ENCODE results near the gene DBNDD2.

Gene DBNDD2

GRCh38 chr20:45387274-45387673 is 20.8 kb upstream of the DBNDD2 start:
- no peak for DNase-seq

GRCh38 chr20:45390931-45391330 is 17.2 kb upstream of the DBNDD2 start:
- no peak for DNase-seq

GRCh38 chr20:45391559-45391958 is 16.5 kb upstream of the DBNDD2 start:
- no peak for DNase-seq

GRCh38 chr20:45392733-45393132 is 15.4 kb upstream of the DBNDD2 start:
- DNase-seq, result no peak

- DNase-seq, result no peak
Observed at GRCh38 chr20:45394221-45395113, 13.6 kb upstream of the DBNDD2 start.

GRCh38 chr20:45395114-45395415 is 13.0 kb upstream of the DBNDD2 start:
- no peak for DNase-seq

- DNase-seq, result no peak
Observed at GRCh38 chr20:45399018-45399417, 9.1 kb upstream of the DBNDD2 start.

- no peak for DNase-seq
Observed at GRCh38 chr20:45400346-45401031, 7.6 kb upstream of the DBNDD2 start.

GRCh38 chr20:45402946-45403345 is 5.1 kb upstream of the DBNDD2 start:
- DNase-seq, result no peak

- no peak for DNase-seq
Observed at GRCh38 chr20:45404438-45404837, 3.7 kb upstream of the DBNDD2 start.

GRCh38 chr20:45405571-45406259 is 2.4 kb upstream of the DBNDD2 start:
- no peak for DNase-seq

GRCh38 chr20:45406260-45407066 is 1.6 kb upstream of the DBNDD2 start:
- peak; percentile 58 for DNase-seq

GRCh38 chr20:45407067-45407745 is 883 bp upstream of the DBNDD2 start:
- peak; percentile 24 for DNase-seq

- DNase-seq, result no peak
Observed at GRCh38 chr20:45408646-45409213, 641 bp downstream of the DBNDD2 start.

- no peak for DNase-seq
Observed at GRCh38 chr20:45409521-45410272, 1.6 kb downstream of the DBNDD2 start.

- DNase-seq, result no peak
Observed at GRCh38 chr20:45410887-45411286, 2.8 kb downstream of the DBNDD2 start.

- no peak for DNase-seq
Observed at GRCh38 chr20:45412653-45413052, 4.6 kb downstream of the DBNDD2 start.

GRCh38 chr20:45413479-45413878 is 5.4 kb downstream of the DBNDD2 start:
- no peak for DNase-seq

GRCh38 chr20:45415822-45416637 is 7.9 kb downstream of the DBNDD2 start, which contains the start of gene PIGT:
Gene PIGT (plus strand): TSS chr20:45416141. CDS start chr20:45416157, 16 bp downstream.
- peak; percentile 85 for DNase-seq

GRCh38 chr20:45416917-45417316 is 8.8 kb downstream of the DBNDD2 start:
- DNase-seq, result no peak
